Skeletal muscle tissue (tissue), 4 donors: Measurements from ENCODE around the gene PDIA2. TPM values are rescaled to one million over a fixed set of nuclear protein-coding genes. Genes with fewer than 3 reads are reported as not detected.

Source experiments
- H3K27ac ChIP-seq: one replicate; pipeline ENCODE4 v1.7.0; 2013; ENCODE audit warnings: mild to moderate bottlenecking, low read depth, low read length, inconsistent platforms
- H3K27me3 ChIP-seq, 3 donors: one replicate each; pipeline ENCODE4 v1.7.0; 2013; ENCODE audit warnings: low read length in 3 of 3; ENCODE audit not compliant: control insufficient read depth in 3 of 3, insufficient read depth in 3 of 3
- H3K36me3 ChIP-seq, 3 donors: one replicate each; pipeline ENCODE4 v1.7.0; 2013; ENCODE audit warnings: low read length in 3 of 3; ENCODE audit not compliant: control insufficient read depth in 3 of 3, insufficient read depth in 3 of 3
- H3K4me1 ChIP-seq, 3 donors: one replicate each; pipeline ENCODE4 v1.7.0; 2013; ENCODE audit warnings: low read length in 3 of 3, mild to moderate bottlenecking in 3 of 3; ENCODE audit not compliant: control insufficient read depth in 3 of 3, insufficient read depth in 3 of 3
- H3K4me3 ChIP-seq, 3 donors: one replicate each; pipeline ENCODE4 v1.7.0; 2013; ENCODE audit warnings: low read length in 3 of 3
- H3K9ac ChIP-seq, 3 donors: one replicate each; pipeline ENCODE4 v1.7.0; 2013; ENCODE audit warnings: low read length in 3 of 3, mild to moderate bottlenecking in 3 of 3, moderate library complexity in 2 of 3, low read depth in 1 of 3
- H3K9me3 ChIP-seq, 3 donors: one replicate each; pipeline ENCODE4 v1.7.0; 2013; ENCODE audit warnings: low read length in 3 of 3; ENCODE audit not compliant: control insufficient read depth in 3 of 3
- total RNA-seq: library from RNA; depleted of rRNA; stranded (reverse); fragments of >200 nt; gene quantifications from one replicate; pipeline ENCODE4 v1.2.3, GENCODE V29; 2014
- donor health status: Osteomylitis.

Gene PDIA2
- total RNA-seq, 1 donor from 2014 or later = under 0.01 TPM

- H3K36me3 ChIP-seq = peaks cover 18 to 28% (median 21%) of the 10 kb centered on the region in 3 donors
- no peak overlapping the region for H3K27ac ChIP-seq
- no peaks in the 10 kb centered on the region for H3K4me1 ChIP-seq
- H3K9ac ChIP-seq = no peak overlapping the region
- no peaks in the 10 kb centered on the region for H3K9me3 ChIP-seq
- no peak overlapping the region for H3K4me3 ChIP-seq
- H3K27me3 ChIP-seq = no peaks in the 10 kb centered on the region
Observed at GRCh38 chr16:296276-296675, 13.3 kb downstream of the PDIA2 start.

GRCh38 chr16:296806-297510 is 14.0 kb downstream of the PDIA2 start:
- Histone ChIP-seq H3K4me3 (no peak overlapping the region), H3K27me3 (no peaks in the 10 kb centered on the region), H3K9ac (no peak overlapping the region), H3K4me1 (no peaks in the 10 kb centered on the region), H3K27ac (no peak overlapping the region), H3K9me3 (no peaks in the 10 kb centered on the region), H3K36me3 (peaks cover 18 to 24% (median 18%) of the 10 kb centered on the region in 3 donors)

DNA sequence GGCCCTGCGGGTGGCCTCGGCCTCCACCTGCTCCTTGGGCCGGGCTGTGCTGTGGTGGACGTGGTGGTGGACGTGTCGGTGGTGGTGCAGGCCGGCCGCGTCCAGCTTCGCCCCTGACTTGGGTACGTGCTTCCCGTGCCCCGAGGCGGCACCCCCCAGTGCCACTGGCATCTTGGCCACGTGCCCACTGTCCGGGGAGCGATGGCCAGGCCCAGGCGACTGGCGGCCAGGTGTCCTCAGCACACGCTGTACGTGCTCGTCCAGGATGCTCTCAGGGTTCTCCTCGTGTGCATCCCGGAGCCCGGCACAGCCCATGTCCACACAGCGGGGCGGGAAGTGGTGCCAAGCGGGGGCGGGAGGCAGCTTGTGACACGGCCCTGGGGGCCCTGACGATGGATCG is 14.9 kb downstream of the PDIA2 start:
- Histone ChIP-seq H3K9me3 (no peaks in the 10 kb centered on the region), H3K9ac (no peak overlapping the region), H3K4me3 (no peak overlapping the region), H3K27ac (no peak overlapping the region), H3K36me3 (peaks cover 16 to 24% (median 17%) of the 10 kb centered on the region in 3 donors), H3K27me3 (no peaks in the 10 kb centered on the region), H3K4me1 (no peaks in the 10 kb centered on the region)

DNA sequence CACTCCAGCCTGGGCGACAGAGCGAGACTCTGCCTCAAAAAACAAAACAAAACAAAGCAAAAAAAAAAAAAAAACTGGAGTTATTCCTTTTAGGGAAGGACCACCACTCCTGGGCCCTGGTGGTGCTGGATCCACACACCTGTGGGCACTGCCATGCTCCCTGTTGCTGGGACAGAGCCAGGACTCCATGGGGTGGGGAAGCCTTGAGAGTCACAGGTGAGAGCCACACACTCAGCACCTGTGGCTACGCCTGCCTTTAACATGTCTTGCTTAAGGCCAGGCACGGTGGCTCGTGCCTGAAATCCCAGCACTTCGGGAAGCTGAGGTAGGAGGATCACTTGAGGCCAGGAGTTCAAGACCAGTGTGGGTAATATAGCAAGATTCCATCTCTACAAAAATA is 18.3 kb downstream of the PDIA2 start:
- Histone ChIP-seq H3K9me3 (no peaks in the 10 kb centered on the region), H3K36me3 (peaks cover 18 to 23% (median 20%) of the 10 kb centered on the region in 3 donors), H3K27me3 (no peaks in the 10 kb centered on the region), H3K4me3 (no peak overlapping the region), H3K4me1 (no peaks in the 10 kb centered on the region), H3K9ac (no peak overlapping the region), H3K27ac (no peak overlapping the region)

DNA sequence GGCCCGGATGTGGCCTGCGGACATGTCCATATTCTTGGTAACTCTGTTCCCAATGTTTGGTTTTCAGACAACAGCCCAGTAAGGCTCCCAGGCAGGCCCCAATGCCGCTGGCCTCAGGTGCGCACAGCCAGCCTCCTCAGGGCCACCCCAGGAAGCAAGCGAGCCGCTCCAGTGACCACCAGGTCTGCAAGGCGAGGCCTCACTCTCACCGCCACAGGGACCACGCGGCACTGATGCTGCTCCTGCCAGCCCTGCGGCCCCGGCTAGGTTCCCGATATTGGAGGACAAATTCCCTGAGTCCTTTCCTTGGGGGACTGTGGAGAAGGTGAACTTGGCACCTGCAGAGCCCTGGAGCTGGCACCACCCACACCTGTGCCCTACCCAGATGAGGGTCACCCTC is 19.0 kb downstream of the PDIA2 start:
- H3K36me3 ChIP-seq = peaks cover 19 to 23% (median 23%) of the 10 kb centered on the region in 3 donors
- no peak overlapping the region for H3K4me3 ChIP-seq
- H3K4me1 ChIP-seq = peaks cover 0 to 3% (median 0%) of the 10 kb centered on the region in 3 donors
- H3K9me3 ChIP-seq = no peaks in the 10 kb centered on the region
- H3K27me3 ChIP-seq = no peaks in the 10 kb centered on the region
- no peak overlapping the region for H3K9ac ChIP-seq
- no peak overlapping the region for H3K27ac ChIP-seq

GRCh38 chr16:303760-304505 is 21.0 kb downstream of the PDIA2 start:
- Histone ChIP-seq H3K4me1 (peaks cover 0 to 3% (median 0%) of the 10 kb centered on the region in 3 donors), H3K9me3 (no peaks in the 10 kb centered on the region), H3K27me3 (no peaks in the 10 kb centered on the region), H3K9ac (no peak overlapping the region), H3K36me3 (peaks cover 19 to 23% (median 19%) of the 10 kb centered on the region in 3 donors), H3K27ac (no peak overlapping the region), H3K4me3 (no peak overlapping the region)

- H3K9me3 ChIP-seq = no peaks in the 10 kb centered on the region
- peaks cover 0 to 3% (median 0%) of the 10 kb centered on the region in 3 donors for H3K4me1 ChIP-seq
- H3K36me3 ChIP-seq = peaks cover 25 to 32% (median 25%) of the 10 kb centered on the region in 3 donors
- H3K27ac ChIP-seq = no peak overlapping the region
- H3K4me3 ChIP-seq = no peak overlapping the region
- H3K27me3 ChIP-seq = no peaks in the 10 kb centered on the region
- H3K9ac ChIP-seq = peak overlapping the region in 1 of 3 donors; percentile 33
Observed at GRCh38 chr16:305916-306626, 23.1 kb downstream of the PDIA2 start.

DNA sequence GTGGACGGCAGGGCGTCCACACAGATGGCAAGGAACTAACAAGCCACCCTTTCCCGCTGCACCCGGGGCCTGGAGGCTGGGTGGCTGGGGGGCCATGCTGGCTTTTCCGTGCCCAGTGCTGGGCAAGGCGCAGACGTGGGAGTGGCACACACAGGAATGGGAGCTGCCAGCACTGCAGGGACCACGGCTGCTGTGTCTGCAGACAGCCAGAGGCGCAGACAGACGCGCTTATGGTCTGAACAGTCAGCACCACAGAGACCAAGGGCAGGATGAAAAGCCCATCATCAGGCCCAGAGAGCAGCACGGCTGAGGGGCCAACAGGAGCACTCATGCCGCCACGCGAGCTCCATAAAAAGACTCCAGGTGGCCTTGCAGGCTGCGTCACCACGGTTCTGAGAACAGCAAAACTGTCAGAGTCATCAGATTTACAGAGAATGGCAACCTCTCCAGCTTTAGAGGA is 24.0 kb downstream of the PDIA2 start:
- H3K36me3 ChIP-seq = peaks cover 22 to 30% (median 29%) of the 10 kb centered on the region in 3 donors

GRCh38 chr16:307691-308312 is 24.8 kb downstream of the PDIA2 start:
- peaks cover 24 to 26% (median 24%) of the 10 kb centered on the region in 3 donors for H3K36me3 ChIP-seq
- H3K9ac ChIP-seq = no peak overlapping the region
- H3K9me3 ChIP-seq = no peaks in the 10 kb centered on the region
- H3K27me3 ChIP-seq = no peaks in the 10 kb centered on the region
- no peak overlapping the region for H3K27ac ChIP-seq
- H3K4me1 ChIP-seq = peaks cover 0 to 3% (median 0%) of the 10 kb centered on the region in 3 donors
- no peak overlapping the region for H3K4me3 ChIP-seq

More for the DNA sequence above, 24.0 kb downstream of the PDIA2 start:
- H3K9ac ChIP-seq = no peak overlapping the region
- H3K9me3 ChIP-seq = no peaks in the 10 kb centered on the region
- no peaks in the 10 kb centered on the region for H3K27me3 ChIP-seq
- H3K27ac ChIP-seq = no peak overlapping the region
- peaks cover 0 to 3% (median 0%) of the 10 kb centered on the region in 3 donors for H3K4me1 ChIP-seq
- no peak overlapping the region for H3K4me3 ChIP-seq
